Measurements from ENCODE around the gene PRKD1. TPM values are rescaled to one million over a fixed set of nuclear protein-coding genes. Genes with fewer than 3 reads are reported as not detected.

PRKD1 gene
- total RNA-seq, 1 experiment from 2014 or later, result not detected

GRCh38 chr14:29953501-29953900, 25.9 kb upstream of the PRKD1 start:
- Histone ChIP-seq H3K9ac (ENCODE audit: low read length) (no peak overlapping the region), H3K4me1 (ENCODE audit: control insufficient read depth in 1 of 2, insufficient read depth in 2 of 2, low read length in 2 of 2) (no peaks in the 10 kb centered on the region), H3K36me3 (ENCODE audit: control insufficient read depth in 1 of 2, insufficient read depth in 2 of 2, low read length in 2 of 2) (no peaks in the 10 kb centered on the region), H4K20me1 (ENCODE audit: insufficient read depth) (no peaks in the 10 kb centered on the region), H3K9me2 (ENCODE audit: insufficient read depth) (no peaks in the 10 kb centered on the region), H2AFZ (ENCODE audit: low read depth, low read length, poor library complexity, severe bottlenecking) (no peak overlapping the region), H3K4me3 (replicated peaks in 1 of 2; ENCODE audit: low read depth in 1 of 2, low read length in 2 of 2) (no peak overlapping the region), H3K27ac (ENCODE audit: low read depth, low read length) (no peak overlapping the region), H3K9me3 (ENCODE audit: control insufficient read depth in 1 of 2, insufficient read depth in 1 of 2, low read depth in 1 of 2, low read length in 2 of 2) (peaks cover 20% of the 10 kb centered on the region in 2 experiments; a peak in 2 of 4 replicates), H3K79me2 (ENCODE audit: insufficient read depth, low read length) (no peaks in the 10 kb centered on the region), H3K4me2 (ENCODE audit: low read length) (no peak overlapping the region), H3K27me3 (ENCODE audit: insufficient read depth, low read length) (no peaks in the 10 kb centered on the region)
- ChIA-PET CTCF (no interaction called here), POLR2A (no interaction called here), RAD21 (ENCODE audit: low non-redundant PET in 1 of 2, low total read pairs in 2 of 2, uncharacterized antibody in 2 of 2, unreplicated experiment in 2 of 2) (no interaction called here)
- ATAC-seq (no peak), DNase-seq (ENCODE audit: low read depth, low spot score) (no peak)
- TF ChIP-seq, protein P1, sequence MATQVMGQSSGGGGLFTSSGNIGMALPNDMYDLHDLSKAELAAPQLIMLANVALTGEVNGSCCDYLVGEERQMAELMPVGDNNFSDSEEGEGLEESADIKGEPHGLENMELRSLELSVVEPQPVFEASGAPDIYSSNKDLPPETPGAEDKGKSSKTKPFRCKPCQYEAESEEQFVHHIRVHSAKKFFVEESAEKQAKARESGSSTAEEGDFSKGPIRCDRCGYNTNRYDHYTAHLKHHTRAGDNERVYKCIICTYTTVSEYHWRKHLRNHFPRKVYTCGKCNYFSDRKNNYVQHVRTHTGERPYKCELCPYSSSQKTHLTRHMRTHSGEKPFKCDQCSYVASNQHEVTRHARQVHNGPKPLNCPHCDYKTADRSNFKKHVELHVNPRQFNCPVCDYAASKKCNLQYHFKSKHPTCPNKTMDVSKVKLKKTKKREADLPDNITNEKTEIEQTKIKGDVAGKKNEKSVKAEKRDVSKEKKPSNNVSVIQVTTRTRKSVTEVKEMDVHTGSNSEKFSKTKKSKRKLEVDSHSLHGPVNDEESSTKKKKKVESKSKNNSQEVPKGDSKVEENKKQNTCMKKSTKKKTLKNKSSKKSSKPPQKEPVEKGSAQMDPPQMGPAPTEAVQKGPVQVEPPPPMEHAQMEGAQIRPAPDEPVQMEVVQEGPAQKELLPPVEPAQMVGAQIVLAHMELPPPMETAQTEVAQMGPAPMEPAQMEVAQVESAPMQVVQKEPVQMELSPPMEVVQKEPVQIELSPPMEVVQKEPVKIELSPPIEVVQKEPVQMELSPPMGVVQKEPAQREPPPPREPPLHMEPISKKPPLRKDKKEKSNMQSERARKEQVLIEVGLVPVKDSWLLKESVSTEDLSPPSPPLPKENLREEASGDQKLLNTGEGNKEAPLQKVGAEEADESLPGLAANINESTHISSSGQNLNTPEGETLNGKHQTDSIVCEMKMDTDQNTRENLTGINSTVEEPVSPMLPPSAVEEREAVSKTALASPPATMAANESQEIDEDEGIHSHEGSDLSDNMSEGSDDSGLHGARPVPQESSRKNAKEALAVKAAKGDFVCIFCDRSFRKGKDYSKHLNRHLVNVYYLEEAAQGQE (IDR thresholded peaks at IDR 0.05; ENCODE audit: low read depth), result no peak
- TF ChIP-seq EZH2phosphoT487 (IDR thresholded peaks at IDR 0.05; ENCODE audit: borderline replicate concordance), result no peak
- TF ChIP-seq SP1 (IDR thresholded peaks at IDR 0.05; ENCODE audit: low read depth), result no peak
- TF ChIP-seq SRF (IDR thresholded peaks at IDR 0.05; ENCODE audit: low read depth), result no peak
- no peak for TF ChIP-seq EZH2 (IDR thresholded peaks at IDR 0.05)
- TF ChIP-seq JUND (IDR thresholded peaks at IDR 0.05), result no peak
- TF ChIP-seq, protein P2, sequence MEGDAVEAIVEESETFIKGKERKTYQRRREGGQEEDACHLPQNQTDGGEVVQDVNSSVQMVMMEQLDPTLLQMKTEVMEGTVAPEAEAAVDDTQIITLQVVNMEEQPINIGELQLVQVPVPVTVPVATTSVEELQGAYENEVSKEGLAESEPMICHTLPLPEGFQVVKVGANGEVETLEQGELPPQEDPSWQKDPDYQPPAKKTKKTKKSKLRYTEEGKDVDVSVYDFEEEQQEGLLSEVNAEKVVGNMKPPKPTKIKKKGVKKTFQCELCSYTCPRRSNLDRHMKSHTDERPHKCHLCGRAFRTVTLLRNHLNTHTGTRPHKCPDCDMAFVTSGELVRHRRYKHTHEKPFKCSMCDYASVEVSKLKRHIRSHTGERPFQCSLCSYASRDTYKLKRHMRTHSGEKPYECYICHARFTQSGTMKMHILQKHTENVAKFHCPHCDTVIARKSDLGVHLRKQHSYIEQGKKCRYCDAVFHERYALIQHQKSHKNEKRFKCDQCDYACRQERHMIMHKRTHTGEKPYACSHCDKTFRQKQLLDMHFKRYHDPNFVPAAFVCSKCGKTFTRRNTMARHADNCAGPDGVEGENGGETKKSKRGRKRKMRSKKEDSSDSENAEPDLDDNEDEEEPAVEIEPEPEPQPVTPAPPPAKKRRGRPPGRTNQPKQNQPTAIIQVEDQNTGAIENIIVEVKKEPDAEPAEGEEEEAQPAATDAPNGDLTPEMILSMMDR (IDR thresholded peaks at IDR 0.05 in 2 of 3, conservative IDR thresholded peaks at IDR 0.05 in 1 of 3; ENCODE audit: borderline replicate concordance in 1 of 3, insufficient read depth in 1 of 3, low read depth in 2 of 3, low read length in 2 of 3), result no peak
- TF ChIP-seq ZFX (IDR thresholded peaks at IDR 0.05), result no peak
- TF ChIP-seq, protein P3, sequence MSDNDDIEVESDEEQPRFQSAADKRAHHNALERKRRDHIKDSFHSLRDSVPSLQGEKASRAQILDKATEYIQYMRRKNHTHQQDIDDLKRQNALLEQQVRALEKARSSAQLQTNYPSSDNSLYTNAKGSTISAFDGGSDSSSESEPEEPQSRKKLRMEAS (IDR thresholded peaks at IDR 0.05), result no peak
- TF ChIP-seq, protein P4, sequence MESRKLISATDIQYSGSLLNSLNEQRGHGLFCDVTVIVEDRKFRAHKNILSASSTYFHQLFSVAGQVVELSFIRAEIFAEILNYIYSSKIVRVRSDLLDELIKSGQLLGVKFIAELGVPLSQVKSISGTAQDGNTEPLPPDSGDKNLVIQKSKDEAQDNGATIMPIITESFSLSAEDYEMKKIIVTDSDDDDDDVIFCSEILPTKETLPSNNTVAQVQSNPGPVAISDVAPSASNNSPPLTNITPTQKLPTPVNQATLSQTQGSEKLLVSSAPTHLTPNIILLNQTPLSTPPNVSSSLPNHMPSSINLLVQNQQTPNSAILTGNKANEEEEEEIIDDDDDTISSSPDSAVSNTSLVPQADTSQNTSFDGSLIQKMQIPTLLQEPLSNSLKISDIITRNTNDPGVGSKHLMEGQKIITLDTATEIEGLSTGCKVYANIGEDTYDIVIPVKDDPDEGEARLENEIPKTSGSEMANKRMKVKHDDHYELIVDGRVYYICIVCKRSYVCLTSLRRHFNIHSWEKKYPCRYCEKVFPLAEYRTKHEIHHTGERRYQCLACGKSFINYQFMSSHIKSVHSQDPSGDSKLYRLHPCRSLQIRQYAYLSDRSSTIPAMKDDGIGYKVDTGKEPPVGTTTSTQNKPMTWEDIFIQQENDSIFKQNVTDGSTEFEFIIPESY (IDR thresholded peaks at IDR 0.05; ENCODE audit: extremely low read depth, insufficient replicate concordance, low read length), result no peak
- no peak for TF ChIP-seq ATF3 (IDR thresholded peaks at IDR 0.05)
- no peak for TF ChIP-seq EGR1 (IDR thresholded peaks at IDR 0.05; ENCODE audit: low read depth)
- TF ChIP-seq RAD21 (IDR thresholded peaks at IDR 0.05; ENCODE audit: low read depth), result no peak
- no peak for TF ChIP-seq FOSL1 (IDR thresholded peaks at IDR 0.05; ENCODE audit: low read depth)
- TF ChIP-seq POLR2A (IDR thresholded peaks at IDR 0.05; ENCODE audit: borderline replicate concordance, extremely low read depth, insufficient read depth, insufficient read length), result no peak
- intact Hi-C loops (cut with micrococcal nuclease), result no loop called here
- no TSS peak for BruUV-seq (replicated peaks)

Data from HCT116 (cell line).